ENCODE data around the gene COL18A1.

DNA sequence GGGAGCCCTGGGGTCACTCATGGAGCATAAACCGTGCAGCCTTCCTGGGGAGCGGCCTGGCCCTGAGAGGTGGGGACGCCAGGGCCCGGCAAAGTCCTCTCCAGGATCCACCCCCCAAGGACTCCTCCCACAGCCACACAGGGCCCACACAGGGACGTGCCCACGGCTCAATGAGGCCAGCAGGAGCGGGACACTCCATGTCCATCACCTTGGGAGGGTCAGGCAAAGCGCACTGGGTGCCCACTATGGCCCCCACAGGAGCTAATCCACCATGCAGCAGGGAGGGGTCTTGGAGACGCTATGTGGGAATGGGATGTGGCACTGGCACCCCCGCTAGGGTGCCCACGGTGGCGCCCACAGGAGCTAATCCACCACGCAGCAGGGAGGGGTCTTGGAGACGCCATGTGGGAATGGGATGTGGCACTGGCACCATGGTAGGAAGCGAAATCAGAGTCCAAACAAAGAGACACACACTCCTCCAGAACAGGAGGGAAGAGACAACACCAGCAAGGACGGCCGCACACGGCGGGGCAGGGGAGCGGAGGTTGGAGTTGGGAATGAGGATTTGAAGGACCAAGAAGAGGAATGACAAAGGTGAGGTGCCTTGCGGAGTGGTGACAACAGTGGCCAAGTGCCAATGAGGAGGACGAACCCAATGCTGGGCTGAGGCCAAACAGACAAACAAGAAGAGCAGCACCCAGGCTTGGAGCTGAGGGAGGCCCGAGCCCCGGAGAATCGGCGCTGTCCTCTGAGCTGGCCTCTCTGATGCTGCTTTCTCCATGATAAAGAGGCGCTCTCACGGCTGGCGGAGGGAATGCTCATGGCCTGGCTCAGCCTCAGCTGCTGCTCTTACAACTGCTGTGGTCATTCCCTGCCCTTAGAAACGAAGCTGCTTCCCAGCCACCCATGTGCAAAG is 155.4 kb downstream of the COL18A1 start:
- TF ChIP-seq CTCF (conservative IDR thresholded peaks at IDR 0.05; ENCODE audit: low read depth, low read length) = no peak
- no peak for TF ChIP-seq EZH2 (IDR thresholded peaks at IDR 0.05; ENCODE audit: borderline replicate concordance, low read depth, low read length, poor library complexity, severe bottlenecking)
